HG03571 (cell line): ENCODE data around the gene CDYL2.

Experiments used
- ATAC-seq: cut with Tn5 transposase; IDR thresholded peaks from one replicate; pipeline ENCODE4 v1.9.1; 2021; ENCODE audit not compliant: unreplicated experiment

CDYL2 gene

DNA sequence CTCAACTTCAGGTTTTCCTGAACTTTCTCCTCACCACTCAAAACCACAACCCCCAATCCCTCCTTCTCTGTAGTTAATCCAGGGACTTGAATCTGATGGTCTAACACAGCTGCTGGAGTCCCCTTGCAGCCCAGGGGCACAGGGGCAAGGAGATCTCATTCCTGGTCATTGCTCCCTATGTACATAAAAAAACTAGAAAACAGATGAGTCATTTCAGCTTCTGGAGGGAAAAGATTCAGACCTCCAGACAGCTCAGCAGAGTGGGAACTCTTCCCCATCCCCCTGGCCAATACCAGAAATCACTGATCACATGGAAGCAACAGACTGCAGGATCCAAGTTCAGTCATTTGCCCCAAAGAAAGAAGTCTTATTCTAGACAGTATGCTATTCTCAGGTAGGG is 201.5 kb downstream of the CDYL2 start:
- ATAC-seq, result no peak

DNA sequence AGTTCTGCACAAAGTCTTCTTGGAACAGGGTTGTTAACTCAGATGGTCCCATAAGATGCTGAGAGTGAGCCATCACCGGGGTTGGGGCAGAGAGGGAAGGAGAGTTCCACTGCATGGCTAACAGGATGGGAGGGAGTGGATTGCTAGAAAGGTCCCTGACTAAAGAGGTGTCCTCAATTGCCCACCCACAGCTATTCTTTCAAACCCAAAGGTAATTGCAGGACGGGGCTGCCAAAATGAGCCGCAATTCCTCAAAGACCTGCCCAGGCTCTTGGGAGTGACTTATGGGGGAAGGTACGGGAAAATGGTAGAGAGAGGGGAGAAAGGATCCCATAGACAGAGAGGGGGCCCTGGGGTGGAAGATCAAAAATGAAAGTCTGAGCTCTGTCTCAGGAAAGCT is 203.2 kb downstream of the CDYL2 start:
- ATAC-seq, result no peak

DNA sequence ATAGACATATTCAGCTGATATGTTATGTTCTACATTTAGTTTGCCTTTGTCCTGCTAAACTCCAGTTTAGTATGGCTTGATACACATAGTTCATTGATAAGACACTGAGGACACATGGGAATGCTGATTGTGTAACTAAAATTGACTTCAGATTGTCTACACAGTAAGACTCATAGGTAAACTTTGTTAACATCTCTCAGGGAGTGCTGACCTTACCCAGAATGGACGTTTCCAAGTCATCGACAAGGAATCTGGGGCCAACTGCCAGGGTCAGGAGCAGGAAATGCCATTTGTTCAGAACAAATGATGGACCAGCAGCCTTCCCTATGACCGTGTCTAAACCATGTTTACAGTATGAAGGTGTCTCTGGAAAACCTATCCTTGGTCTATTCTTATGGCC is 204.9 kb downstream of the CDYL2 start:
- ATAC-seq, result no peak

DNA sequence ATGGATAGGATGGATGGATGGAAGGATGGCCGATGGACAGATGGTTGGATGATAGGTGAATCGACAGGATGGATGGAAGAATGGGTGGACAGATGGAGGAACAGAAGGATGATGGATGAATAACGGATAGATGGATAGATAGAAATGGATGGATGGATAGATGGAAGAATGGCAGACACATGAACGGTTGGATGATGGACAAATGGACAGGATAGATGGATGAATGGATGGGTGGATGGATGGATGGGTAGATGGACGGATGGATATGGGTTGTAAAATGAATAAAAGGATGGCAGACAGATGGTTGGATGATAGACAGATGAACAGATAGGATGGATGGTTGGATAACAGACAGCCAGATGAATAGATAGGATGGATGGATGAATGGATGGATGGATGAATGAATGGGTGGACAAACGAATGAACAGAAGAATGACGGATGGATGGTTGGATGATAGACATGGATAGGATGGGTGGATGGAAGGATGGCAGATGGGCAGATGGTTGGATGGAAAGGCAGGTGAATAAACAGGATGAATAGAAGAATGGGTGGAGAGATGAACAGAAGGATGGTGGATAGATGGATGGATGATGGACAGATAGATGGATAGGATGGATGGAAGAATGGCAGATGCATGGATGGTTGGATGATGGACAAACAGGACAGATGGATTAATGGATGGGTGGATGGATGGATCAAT is 207.7 kb downstream of the CDYL2 start:
- no peak for ATAC-seq

- no peak for ATAC-seq
These were observed 209.6 kb downstream of the CDYL2 start for GRCh38 chr16:80594756-80595155.

DNA sequence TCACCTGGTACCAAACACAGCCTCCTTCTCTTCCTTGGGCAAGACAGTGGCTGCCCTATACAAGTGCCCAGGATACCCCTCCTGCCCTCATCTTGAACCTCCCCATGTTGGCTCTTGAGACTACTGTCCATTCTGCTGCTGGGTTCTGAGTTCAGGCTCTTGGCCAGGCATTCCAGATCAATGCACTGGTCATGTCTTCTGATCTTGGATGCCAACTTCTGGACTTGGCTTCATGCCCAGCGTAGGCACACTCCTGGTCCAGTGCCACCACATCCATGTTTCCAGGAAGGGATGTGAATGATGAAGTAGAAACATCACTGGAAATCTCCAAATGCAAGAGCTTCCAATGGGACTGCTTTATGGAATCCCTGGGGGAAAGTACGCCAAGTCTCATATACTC is 212.1 kb downstream of the CDYL2 start:
- ATAC-seq, result no peak

GRCh38 chr16:80591071-80591915 is 213.1 kb downstream of the CDYL2 start:
- ATAC-seq, result no peak

- no peak for ATAC-seq
These were observed 217.3 kb downstream of the CDYL2 start for GRCh38 chr16:80587071-80587470.

- ATAC-seq, result no peak
These were observed 217.9 kb downstream of the CDYL2 start for GRCh38 chr16:80586476-80586875.

GRCh38 chr16:80585764-80586163 is 218.6 kb downstream of the CDYL2 start:
- peak; percentile 42 for ATAC-seq

GRCh38 chr16:80583466-80583865 is 220.9 kb downstream of the CDYL2 start:
- ATAC-seq, result no peak

- ATAC-seq, result peak; percentile 90
These were observed 224.1 kb downstream of the CDYL2 start for GRCh38 chr16:80580109-80580832.

DNA sequence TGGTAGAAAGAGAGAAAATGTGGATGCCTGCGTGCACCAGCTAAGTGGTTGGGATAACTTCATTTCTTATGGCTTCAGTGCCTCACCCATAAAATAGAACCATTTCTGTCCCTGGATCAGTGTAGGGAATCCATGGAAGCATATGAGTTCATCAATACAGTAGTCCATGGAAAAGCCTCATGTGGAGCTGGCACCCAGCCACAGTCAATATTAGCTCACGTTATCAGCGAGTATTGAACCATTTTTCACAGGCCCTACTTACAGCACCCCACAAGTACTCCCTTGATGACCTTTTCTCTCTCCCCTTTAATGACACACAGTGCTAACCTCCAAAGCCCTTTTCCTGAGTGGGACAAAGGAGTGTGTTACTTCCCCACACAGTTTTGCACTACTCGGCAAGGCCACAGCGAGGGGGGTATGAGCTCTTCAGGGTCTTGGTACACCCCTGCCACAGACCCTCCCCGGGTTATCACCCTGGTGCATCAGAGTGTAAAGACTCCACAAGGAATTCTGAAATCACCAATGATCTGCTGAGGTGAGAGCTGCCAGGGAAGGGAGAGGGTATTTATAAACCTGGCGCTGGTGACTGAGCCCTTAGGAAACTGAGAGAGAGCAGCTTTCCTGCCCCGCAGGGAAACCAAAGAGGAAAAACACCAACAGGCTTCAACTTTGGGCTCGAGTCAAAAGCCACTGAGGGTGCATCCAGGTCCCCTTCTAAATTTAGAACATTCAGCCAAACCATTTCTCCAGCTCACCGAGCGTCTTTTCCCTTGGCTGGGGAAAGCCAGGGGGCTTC is 226.7 kb downstream of the CDYL2 start:
- no peak for ATAC-seq

GRCh38 chr16:80576343-80576912 is 228.0 kb downstream of the CDYL2 start:
- ATAC-seq, result no peak

DNA sequence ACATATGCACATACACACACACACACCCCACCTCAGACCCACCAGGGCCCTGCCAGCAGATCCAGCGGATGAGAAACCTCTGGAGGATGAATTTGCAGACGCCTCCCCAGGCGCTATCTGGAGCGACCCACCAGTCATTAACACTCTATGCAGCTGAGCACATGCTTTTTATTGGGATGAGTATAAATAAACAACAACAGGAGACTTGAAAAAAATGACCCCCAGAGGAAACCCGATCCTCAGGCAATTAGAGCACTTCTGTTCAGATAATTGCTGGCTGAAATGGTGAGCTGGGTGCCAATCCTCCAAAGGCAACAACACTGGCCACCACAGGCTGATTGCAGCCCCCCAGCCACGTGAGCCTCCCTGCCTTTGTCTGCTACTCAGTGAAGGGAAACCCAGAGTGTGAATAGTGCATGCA is 230.7 kb downstream of the CDYL2 start:
- ATAC-seq, result no peak

- no peak for ATAC-seq
These were observed 234.3 kb downstream of the CDYL2 start for GRCh38 chr16:80570106-80570478.

GRCh38 chr16:80569440-80570105 is 234.8 kb downstream of the CDYL2 start:
- ATAC-seq, result no peak

GRCh38 chr16:80564394-80564793 is 240.0 kb downstream of the CDYL2 start:
- no peak for ATAC-seq

DNA sequence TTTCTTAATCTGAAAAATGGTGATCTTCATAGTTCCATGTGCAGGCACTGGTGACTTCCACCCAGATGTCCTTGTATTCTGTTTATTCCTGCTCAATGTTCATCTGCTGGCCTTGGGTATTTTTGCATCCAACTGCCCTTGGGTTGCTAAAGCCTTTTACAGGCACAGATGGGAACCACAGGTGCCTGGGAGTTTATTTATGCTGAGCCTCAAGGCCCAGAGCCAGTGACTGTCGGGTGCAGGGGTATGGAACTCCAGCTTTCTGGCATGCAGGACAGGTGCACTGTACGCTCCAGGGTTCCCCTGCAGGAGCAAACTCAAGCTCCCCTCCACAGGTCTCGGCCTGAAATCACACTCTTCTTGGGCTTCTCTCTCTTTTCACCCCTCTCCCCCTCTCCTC is 241.3 kb downstream of the CDYL2 start:
- no peak for ATAC-seq

DNA sequence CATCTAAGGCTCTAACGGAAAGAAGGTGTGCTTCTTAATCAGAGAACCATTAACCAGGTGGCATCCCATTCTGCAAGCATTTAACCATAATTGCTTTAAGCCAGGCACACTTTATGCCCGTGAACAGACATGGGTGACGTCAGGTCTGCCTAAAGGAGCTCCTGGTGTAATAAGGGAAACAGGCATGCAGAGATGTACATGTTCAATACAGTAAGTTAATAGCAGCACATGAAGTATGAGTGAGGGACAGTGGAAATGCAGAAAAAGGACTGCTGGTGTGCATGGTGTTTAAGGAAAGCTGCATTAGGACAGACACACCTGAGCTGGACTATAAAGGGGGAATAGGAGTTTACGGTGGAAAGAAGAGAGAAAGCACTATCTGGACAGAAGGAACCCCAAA is 245.0 kb downstream of the CDYL2 start:
- no peak for ATAC-seq
